ENCODE results near the gene FAM149A.

FAM149A gene

GRCh38 chr4:186190581-186191199 is 86.2 kb downstream of the FAM149A start:
- WGBS (ENCODE audit: insufficient coverage): under 1% methylated on average over 18 of the region's 34 CpGs

DNA sequence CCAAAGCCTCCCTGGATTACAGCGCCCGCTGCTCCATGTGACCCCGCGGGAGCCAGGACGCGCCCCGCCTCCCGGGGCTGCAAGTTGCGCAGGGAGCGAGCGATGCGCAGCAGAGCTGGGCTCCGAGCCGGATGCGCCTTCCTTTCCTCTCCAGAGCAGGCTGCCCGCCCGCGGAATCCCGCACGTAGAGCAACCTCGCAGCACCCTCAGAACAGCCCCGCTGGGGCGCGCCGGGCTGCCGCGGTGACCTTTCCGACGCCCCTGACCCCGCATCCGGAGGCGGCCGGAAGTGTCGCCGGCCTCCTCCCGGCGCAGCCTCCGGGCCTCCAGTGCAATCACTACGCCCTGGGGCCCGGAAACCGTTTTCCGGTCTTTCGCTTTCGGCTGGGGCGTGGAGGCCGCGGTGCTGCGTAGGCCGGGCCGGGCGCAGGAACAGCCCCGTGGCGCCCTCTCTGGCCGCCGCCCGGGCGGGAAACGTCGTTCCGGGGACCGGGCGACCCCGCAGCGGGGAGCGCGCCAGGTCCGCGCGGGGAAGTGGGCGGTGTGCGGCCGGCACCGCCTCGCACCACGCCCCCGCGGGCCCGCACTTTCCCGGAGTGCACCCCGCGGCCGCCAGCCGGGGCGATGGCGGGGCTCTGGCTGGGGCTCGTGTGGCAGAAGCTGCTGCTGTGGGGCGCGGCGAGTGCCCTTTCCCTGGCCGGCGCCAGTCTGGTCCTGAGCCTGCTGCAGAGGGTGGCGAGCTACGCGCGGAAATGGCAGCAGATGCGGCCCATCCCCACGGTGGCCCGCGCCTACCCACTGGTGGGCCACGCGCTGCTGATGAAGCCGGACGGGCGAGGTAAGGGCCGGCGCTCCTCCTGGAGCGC is 86.9 kb downstream of the FAM149A start, which contains the start of gene CYP4V2:
Gene CYP4V2 (plus strand): TSS at position 368 of the 866 bp plus-strand sequence. CDS start 257 bp downstream, at position 625.
- H3K9me3 ChIP-seq (ENCODE audit: control extremely low read depth in 1 of 5, control insufficient read depth in 4 of 5, insufficient read depth in 2 of 5, low read depth in 1 of 5, low read length in 4 of 5): no peaks in the 10 kb centered on the region
- ChIA-PET POLR2A (interaction anchor here (0.6 to 1.2 kb wide), 3 partner anchors 123 to 1307 kb away, joined by 3 to 5 read pairs (median 4); partner anchors contain the start of gene TLR3), CTCF (interaction anchor here (1.4 to 1.5 kb wide), 2 partner anchors 10 to 46 kb away, joined by 3 to 5 read pairs; no protein-coding TSS in a partner anchor)
- no peaks in the 10 kb centered on the region for H3K27me3 ChIP-seq (replicated peaks in 2 of 5; ENCODE audit: control insufficient read depth in 4 of 5, insufficient read depth in 5 of 5, low read length in 4 of 5)
- H3K27ac ChIP-seq (ENCODE audit: insufficient read depth in 1 of 2, low read depth in 1 of 2, low read length in 2 of 2, poor library complexity in 1 of 2, severe bottlenecking in 2 of 2): peak within 1 kb of the TSS; percentile 50 to 84
- 0% methylated on average over 75 of the region's 107 CpGs for WGBS (ENCODE audit: insufficient coverage)
- peak within 1 kb of the TSS; percentile 69 to 95 (median 90) for H3K4me3 ChIP-seq (ENCODE audit: control insufficient read depth in 1 of 7, extremely low read depth in 1 of 7, insufficient read depth in 4 of 7, low read depth in 2 of 7, low read length in 6 of 7)
- peak; percentile 87 to 90 (median 90) for DNase-seq
- H3K4me1 ChIP-seq (ENCODE audit: control extremely low read depth in 1 of 4, control insufficient read depth in 4 of 4, insufficient read depth in 4 of 4, low read length in 3 of 4): peaks cover 8 to 28% (median 21%) of the 10 kb centered on the region in 4 experiments
- H3K36me3 ChIP-seq (ENCODE audit: control insufficient read depth in 4 of 4, insufficient read depth in 4 of 4, low read length in 3 of 4): peaks cover 0 to 7% (median 4%) of the 10 kb centered on the region in 4 experiments

More at GRCh38 chr4:186190581-186191199, 86.2 kb downstream of the FAM149A start:
- no peaks in the 10 kb centered on the region for H3K9me3 ChIP-seq (ENCODE audit: control extremely low read depth in 1 of 5, control insufficient read depth in 4 of 5, insufficient read depth in 2 of 5, low read depth in 1 of 5, low read length in 4 of 5)
- CTCF ChIA-PET: interaction anchor here (1.2 to 1.5 kb wide), 2 partner anchors 46 to 53 kb away, joined by 3 read pairs; no protein-coding TSS in a partner anchor
- H3K27ac ChIP-seq (ENCODE audit: insufficient read depth in 1 of 2, low read depth in 1 of 2, low read length in 2 of 2, poor library complexity in 1 of 2, severe bottlenecking in 2 of 2): peak overlapping the region; percentile 50 to 84
- H3K27me3 ChIP-seq (replicated peaks in 2 of 5; ENCODE audit: control insufficient read depth in 4 of 5, insufficient read depth in 5 of 5, low read length in 4 of 5): no peaks in the 10 kb centered on the region
- peaks cover 8 to 28% (median 21%) of the 10 kb centered on the region in 4 experiments for H3K4me1 ChIP-seq (ENCODE audit: control extremely low read depth in 1 of 4, control insufficient read depth in 4 of 4, insufficient read depth in 4 of 4, low read length in 3 of 4)
- POLR2A ChIA-PET: interaction anchor here (0.6 kb wide), 1 partner anchor 122 kb away, joined by 3 read pairs; the partner anchor contains the start of gene TLR3
- peak; percentile 64 to 81 (median 72) for DNase-seq
- peak overlapping the region; percentile 69 to 95 (median 90) for H3K4me3 ChIP-seq (ENCODE audit: control insufficient read depth in 1 of 7, extremely low read depth in 1 of 7, insufficient read depth in 4 of 7, low read depth in 2 of 7, low read length in 6 of 7)
- H3K36me3 ChIP-seq (ENCODE audit: control insufficient read depth in 4 of 4, insufficient read depth in 4 of 4, low read length in 3 of 4): peaks cover 0 to 6% (median 3%) of the 10 kb centered on the region in 4 experiments

DNA sequence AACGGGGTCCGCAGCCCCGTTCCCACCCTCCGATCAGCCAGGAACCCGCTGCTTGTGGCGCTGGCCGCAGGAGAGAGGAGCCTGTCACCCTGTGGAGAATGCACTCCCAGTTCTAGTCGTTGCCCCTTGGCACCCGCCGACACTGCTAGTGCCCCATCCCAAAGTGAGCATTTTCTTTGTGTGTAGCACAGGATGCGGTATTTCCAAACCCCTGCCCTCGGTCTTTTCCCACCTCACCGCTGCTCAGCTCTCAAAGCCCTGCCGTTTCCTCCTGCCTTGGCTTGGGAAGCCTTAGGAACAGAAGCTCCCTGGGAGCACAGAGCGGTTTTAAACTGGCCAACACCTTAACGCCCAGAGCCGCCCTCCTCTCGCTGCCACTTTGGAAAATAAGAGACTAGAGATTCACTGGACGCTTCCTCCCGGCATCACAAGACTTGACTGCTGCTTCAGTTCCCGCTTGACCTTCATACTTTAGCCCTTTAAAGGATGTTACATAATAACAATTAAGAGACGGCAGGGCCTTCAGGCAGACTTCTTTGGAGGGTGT is 87.6 kb downstream of the FAM149A start:
- Histone ChIP-seq H3K4me1 (ENCODE audit: control extremely low read depth in 1 of 4, control insufficient read depth in 4 of 4, insufficient read depth in 4 of 4, low read length in 3 of 4) (peaks cover 8 to 28% (median 21%) of the 10 kb centered on the region in 4 experiments), H3K27ac (ENCODE audit: insufficient read depth in 1 of 2, low read depth in 1 of 2, low read length in 2 of 2, poor library complexity in 1 of 2, severe bottlenecking in 2 of 2) (peak overlapping the region; percentile 38 to 50), H3K4me3 (ENCODE audit: control insufficient read depth in 1 of 7, extremely low read depth in 1 of 7, insufficient read depth in 4 of 7, low read depth in 2 of 7, low read length in 6 of 7) (peak overlapping the region; percentile 69 to 95 (median 90)), H3K9me3 (ENCODE audit: control extremely low read depth in 1 of 5, control insufficient read depth in 4 of 5, insufficient read depth in 2 of 5, low read depth in 1 of 5, low read length in 4 of 5) (no peaks in the 10 kb centered on the region), H3K36me3 (ENCODE audit: control insufficient read depth in 4 of 4, insufficient read depth in 4 of 4, low read length in 3 of 4) (peaks cover 2 to 12% (median 5%) of the 10 kb centered on the region in 4 experiments), H3K27me3 (replicated peaks in 2 of 5; ENCODE audit: control insufficient read depth in 4 of 5, insufficient read depth in 5 of 5, low read length in 4 of 5) (no peaks in the 10 kb centered on the region)
- DNase-seq: no peak
- CTCF ChIA-PET: interaction anchor here (1.1 to 1.4 kb wide), 2 partner anchors 9 to 15 kb away, joined by 3 to 5 read pairs; no protein-coding TSS in a partner anchor
- POLR2A ChIA-PET: interaction anchor here (1.1 to 1.2 kb wide), 2 partner anchors 128 to 1308 kb away, joined by 4 to 5 read pairs; no protein-coding TSS in a partner anchor
- under 1% methylated on average over 19 of the region's 22 CpGs for WGBS (ENCODE audit: insufficient coverage)

- CTCF ChIA-PET: interaction anchor here (1.0 kb wide), 1 partner anchor 10 kb away, joined by 3 read pairs; no protein-coding TSS in a partner anchor
Observed at GRCh38 chr4:186193851-186194250, 89.3 kb downstream of the FAM149A start.

GRCh38 chr4:186196063-186196462 is 91.6 kb downstream of the FAM149A start:
- Histone ChIP-seq H3K27ac (ENCODE audit: insufficient read depth in 1 of 2, low read depth in 1 of 2, low read length in 2 of 2, poor library complexity in 1 of 2, severe bottlenecking in 2 of 2) (no peak overlapping the region), H3K4me3 (ENCODE audit: control insufficient read depth in 1 of 7, extremely low read depth in 1 of 7, insufficient read depth in 4 of 7, low read depth in 2 of 7, low read length in 6 of 7) (no peak overlapping the region), H3K27me3 (replicated peaks in 2 of 5; ENCODE audit: control insufficient read depth in 4 of 5, insufficient read depth in 5 of 5, low read length in 4 of 5) (no peaks in the 10 kb centered on the region), H3K36me3 (ENCODE audit: control insufficient read depth in 4 of 4, insufficient read depth in 4 of 4, low read length in 3 of 4) (peaks cover 2 to 14% (median 7%) of the 10 kb centered on the region in 4 experiments), H3K9me3 (ENCODE audit: control extremely low read depth in 1 of 5, control insufficient read depth in 4 of 5, insufficient read depth in 2 of 5, low read depth in 1 of 5, low read length in 4 of 5) (no peaks in the 10 kb centered on the region), H3K4me1 (ENCODE audit: control extremely low read depth in 1 of 4, control insufficient read depth in 4 of 4, insufficient read depth in 4 of 4, low read length in 3 of 4) (peaks cover 0 to 11% (median 8%) of the 10 kb centered on the region in 4 experiments)
- ChIA-PET POLR2A (no interaction called here), CTCF (interaction anchor here (1.3 kb wide), 1 partner anchor 9 kb away, joined by 4 read pairs; no protein-coding TSS in a partner anchor)
- 94% methylated on average over 6 of the region's 6 CpGs for WGBS (ENCODE audit: insufficient coverage)
- DNase-seq: no peak

More at GRCh38 chr4:186193851-186194250, 89.3 kb downstream of the FAM149A start:
- H3K4me3 ChIP-seq (ENCODE audit: control insufficient read depth in 1 of 7, extremely low read depth in 1 of 7, insufficient read depth in 4 of 7, low read depth in 2 of 7, low read length in 6 of 7): no peak overlapping the region
- DNase-seq: no peak
- no peaks in the 10 kb centered on the region for H3K9me3 ChIP-seq (ENCODE audit: control extremely low read depth in 1 of 5, control insufficient read depth in 4 of 5, insufficient read depth in 2 of 5, low read depth in 1 of 5, low read length in 4 of 5)
- H3K36me3 ChIP-seq (ENCODE audit: control insufficient read depth in 4 of 4, insufficient read depth in 4 of 4, low read length in 3 of 4): peaks cover 2 to 14% (median 6%) of the 10 kb centered on the region in 4 experiments
- H3K27me3 ChIP-seq (replicated peaks in 2 of 5; ENCODE audit: control insufficient read depth in 4 of 5, insufficient read depth in 5 of 5, low read length in 4 of 5): no peaks in the 10 kb centered on the region
- POLR2A ChIA-PET: no interaction called here
- no peak overlapping the region for H3K27ac ChIP-seq (ENCODE audit: insufficient read depth in 1 of 2, low read depth in 1 of 2, low read length in 2 of 2, poor library complexity in 1 of 2, severe bottlenecking in 2 of 2)
- peaks cover 8 to 28% (median 21%) of the 10 kb centered on the region in 4 experiments for H3K4me1 ChIP-seq (ENCODE audit: control extremely low read depth in 1 of 4, control insufficient read depth in 4 of 4, insufficient read depth in 4 of 4, low read length in 3 of 4)
- WGBS (ENCODE audit: insufficient coverage): 100% methylated on average over 1 of the region's 5 CpGs

GRCh38 chr4:186200516-186200915 is 96.0 kb downstream of the FAM149A start:
- Histone ChIP-seq H3K27ac (ENCODE audit: insufficient read depth in 1 of 2, low read depth in 1 of 2, low read length in 2 of 2, poor library complexity in 1 of 2, severe bottlenecking in 2 of 2) (no peak overlapping the region), H3K27me3 (replicated peaks in 2 of 5; ENCODE audit: control insufficient read depth in 4 of 5, insufficient read depth in 5 of 5, low read length in 4 of 5) (no peaks in the 10 kb centered on the region), H3K4me1 (ENCODE audit: control extremely low read depth in 1 of 4, control insufficient read depth in 4 of 4, insufficient read depth in 4 of 4, low read length in 3 of 4) (peaks cover 0 to 3% (median 0%) of the 10 kb centered on the region in 4 experiments), H3K36me3 (ENCODE audit: control insufficient read depth in 4 of 4, insufficient read depth in 4 of 4, low read length in 3 of 4) (peaks cover under 1 to 10% (median 6%) of the 10 kb centered on the region in 4 experiments), H3K9me3 (ENCODE audit: control extremely low read depth in 1 of 5, control insufficient read depth in 4 of 5, insufficient read depth in 2 of 5, low read depth in 1 of 5, low read length in 4 of 5) (no peaks in the 10 kb centered on the region), H3K4me3 (ENCODE audit: control insufficient read depth in 1 of 7, extremely low read depth in 1 of 7, insufficient read depth in 4 of 7, low read depth in 2 of 7, low read length in 6 of 7) (no peak overlapping the region)
- CTCF ChIA-PET: no interaction called here
- DNase-seq: no peak
- POLR2A ChIA-PET: no interaction called here
- WGBS (ENCODE audit: insufficient coverage): 100% methylated on average over 3 of the region's 6 CpGs
